Midbrain (tissue), 1 donor: ENCODE measurements around the gene HHIP.

ENCODE experiments used
- DNase-seq: peaks from one replicate; lab custom pipeline; 2025; lab: John Stamatoyannopoulos, UW

HHIP gene

GRCh38 chr4:144705601-144706590 lies 59.9 kb downstream of the HHIP start:
- no peak for DNase-seq

GRCh38 chr4:144709159-144709558 lies 63.2 kb downstream of the HHIP start:
- DNase-seq = no peak

- DNase-seq = peak; percentile 82
Measured at GRCh38 chr4:144709793-144710525, 64.0 kb downstream of the HHIP start.

- DNase-seq = no peak
Measured at GRCh38 chr4:144710526-144710912, 64.6 kb downstream of the HHIP start.

GRCh38 chr4:144711700-144712456 lies 65.9 kb downstream of the HHIP start:
- peak; percentile 11 for DNase-seq

GRCh38 chr4:144712775-144713174 lies 66.8 kb downstream of the HHIP start:
- DNase-seq = no peak

- DNase-seq = no peak
Measured at GRCh38 chr4:144714166-144714565, 68.2 kb downstream of the HHIP start.

GRCh38 chr4:144715230-144715629 lies 69.3 kb downstream of the HHIP start:
- DNase-seq = no peak

GRCh38 chr4:144716778-144717177 lies 70.8 kb downstream of the HHIP start:
- DNase-seq = no peak

GRCh38 chr4:144718958-144719512 lies 73.1 kb downstream of the HHIP start:
- DNase-seq = no peak

GRCh38 chr4:144720491-144720890 lies 74.5 kb downstream of the HHIP start:
- no peak for DNase-seq

GRCh38 chr4:144721994-144722393 lies 76.0 kb downstream of the HHIP start:
- no peak for DNase-seq

GRCh38 chr4:144723471-144723870 lies 77.5 kb downstream of the HHIP start:
- DNase-seq = no peak

GRCh38 chr4:144729175-144729574 lies 83.2 kb downstream of the HHIP start:
- no peak for DNase-seq

- no peak for DNase-seq
Measured at GRCh38 chr4:144732584-144733428, 86.8 kb downstream of the HHIP start.

- DNase-seq = no peak
Measured at GRCh38 chr4:144733566-144733965, 87.6 kb downstream of the HHIP start.

GRCh38 chr4:144734522-144734921 lies 88.6 kb downstream of the HHIP start:
- DNase-seq = no peak

GRCh38 chr4:144738649-144739048 lies 92.7 kb downstream of the HHIP start:
- DNase-seq = no peak

- DNase-seq = no peak
Measured at GRCh38 chr4:144739511-144740033, 93.6 kb downstream of the HHIP start.

- no peak for DNase-seq
Measured at GRCh38 chr4:144740316-144740715, 94.4 kb downstream of the HHIP start.
